Mammary epithelial cell (primary cell): ENCODE results near the gene KCTD21.

ENCODE experiments used
- CTCF ChIP-seq, 2 donors: IDR thresholded peaks in 1 of 2; conservative IDR thresholded peaks in 1 of 2; 2 replicates each; pipeline ENCODE4 v1.5.1; 2011 to 2012; ENCODE audit warnings: inconsistent platforms in 2 of 2, low read length in 2 of 2, mild to moderate bottlenecking in 2 of 2, control low read depth in 1 of 2, low read depth in 1 of 2; ENCODE audit not compliant: insufficient read depth in 1 of 2; ENCODE audit errors: extremely low read depth in 1 of 2
- EZH2 ChIP-seq: IDR thresholded peaks from 2 replicates; pipeline ENCODE4 v1.6.1; 2012; ENCODE audit warnings: low read length, inconsistent platforms, borderline replicate concordance

GRCh38 chr11:78229106-78229505 lies 40.7 kb upstream of the KCTD21 start:
- no peak for TF ChIP-seq EZH2
- no peak for TF ChIP-seq CTCF (conservative IDR thresholded peaks at IDR 0.05 in 1 of 2, IDR thresholded peaks at IDR 0.05 in 1 of 2; ENCODE audit: extremely low read depth in 1 of 2, insufficient read depth in 1 of 2, low read depth in 1 of 2, low read length in 2 of 2)
